Fibroblast of upper back skin (primary cell): ENCODE results near the gene PCSK5.
"Not testable (repeated sequence)": the region's sequence is repeated elsewhere in the genome, so short reads cannot be mapped to it uniquely, and the experiment has no call there.

Experiments used
- DNase-seq: peaks from one replicate; pipeline ENCODE4 v3.0.0-alpha.2; 2013

PCSK5 gene

DNA sequence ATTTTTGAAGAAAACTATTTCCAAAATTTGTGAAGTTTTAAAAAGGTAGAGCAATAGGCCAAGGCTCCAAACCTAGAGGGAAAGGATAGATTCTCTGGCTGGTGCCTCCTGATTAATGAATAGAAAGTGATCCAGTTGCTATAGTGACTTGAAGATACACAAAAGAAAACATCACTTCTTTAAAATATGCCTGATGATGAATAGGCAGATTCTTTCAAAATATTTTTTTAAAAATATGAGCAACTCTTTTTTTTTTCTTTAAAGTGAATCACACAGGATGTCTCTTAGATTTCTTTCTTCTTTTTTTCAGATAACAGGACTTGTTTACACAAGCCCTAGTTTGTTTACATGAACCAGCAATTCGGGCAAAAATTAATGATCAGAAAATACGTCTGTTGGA, 379.3 kb downstream of the PCSK5 start:
- peak; percentile 13 for DNase-seq

DNA sequence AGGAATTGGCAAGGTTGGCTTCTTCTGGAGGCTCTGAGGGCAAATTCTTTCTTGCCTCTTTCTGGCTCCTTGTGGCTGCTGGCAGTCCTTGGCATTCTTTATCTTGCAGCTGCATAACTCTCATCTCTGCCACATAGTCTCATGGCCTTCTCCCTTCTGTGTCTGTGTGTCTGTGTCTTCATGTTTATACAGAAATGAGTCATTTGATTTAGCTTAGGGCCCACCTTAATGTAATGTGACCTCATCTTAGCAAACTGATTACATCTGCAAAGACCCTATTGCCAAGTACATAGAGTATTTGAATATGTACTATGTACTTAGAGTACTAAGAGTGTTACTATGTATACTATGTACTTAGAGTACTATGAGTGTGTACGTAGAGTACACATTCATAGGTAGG, 381.3 kb downstream of the PCSK5 start:
- DNase-seq: peak; percentile 2

- no peak for DNase-seq
Measured at GRCh38 chr9:76289042-76289441, 398.6 kb downstream of the PCSK5 start.

DNA sequence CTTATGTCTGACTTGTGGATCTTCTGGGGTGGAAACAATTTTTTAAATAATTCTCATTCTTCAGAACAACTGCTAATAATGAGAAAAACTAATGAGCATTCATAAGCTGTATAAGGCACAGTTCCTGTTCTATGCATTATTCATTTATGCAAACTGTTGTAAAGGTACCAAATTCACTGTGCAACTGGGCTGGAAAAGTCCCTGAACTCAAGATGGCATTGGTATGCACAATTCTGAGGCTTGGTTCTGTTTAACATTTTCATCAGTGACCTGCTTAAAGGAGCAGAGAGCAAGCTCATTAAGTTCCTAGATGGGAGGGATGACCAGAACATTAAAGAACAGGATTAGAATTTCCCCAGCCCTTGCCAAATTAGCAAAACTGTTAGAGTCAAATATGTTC, 399.2 kb downstream of the PCSK5 start:
- no peak for DNase-seq

DNA sequence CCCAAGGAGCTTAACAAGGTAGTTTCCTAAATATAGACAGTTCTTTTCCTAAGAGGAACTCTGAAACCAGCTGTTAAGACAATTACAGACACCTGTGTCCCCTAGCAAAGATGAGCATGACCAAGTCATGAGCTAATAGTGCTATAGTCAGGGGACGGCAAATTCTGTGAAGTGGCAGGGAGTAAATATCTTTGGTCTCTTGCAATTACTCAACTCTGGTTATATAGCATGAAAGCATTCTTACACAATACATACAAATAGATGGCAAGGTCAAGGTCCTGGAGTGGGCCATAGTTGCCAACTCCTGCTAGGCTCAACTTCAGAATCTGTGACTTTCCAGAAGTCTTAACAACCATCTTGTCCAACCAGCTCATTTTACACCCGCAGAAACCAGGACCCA, 400.1 kb downstream of the PCSK5 start:
- DNase-seq: no peak

- DNase-seq: peak; percentile 9
Measured at GRCh38 chr9:76292246-76292645, 401.8 kb downstream of the PCSK5 start.

- no peak for DNase-seq
Measured at GRCh38 chr9:76292658-76293057, 402.2 kb downstream of the PCSK5 start.

GRCh38 chr9:76294301-76294700, 403.8 kb downstream of the PCSK5 start:
- no peak for DNase-seq

DNA sequence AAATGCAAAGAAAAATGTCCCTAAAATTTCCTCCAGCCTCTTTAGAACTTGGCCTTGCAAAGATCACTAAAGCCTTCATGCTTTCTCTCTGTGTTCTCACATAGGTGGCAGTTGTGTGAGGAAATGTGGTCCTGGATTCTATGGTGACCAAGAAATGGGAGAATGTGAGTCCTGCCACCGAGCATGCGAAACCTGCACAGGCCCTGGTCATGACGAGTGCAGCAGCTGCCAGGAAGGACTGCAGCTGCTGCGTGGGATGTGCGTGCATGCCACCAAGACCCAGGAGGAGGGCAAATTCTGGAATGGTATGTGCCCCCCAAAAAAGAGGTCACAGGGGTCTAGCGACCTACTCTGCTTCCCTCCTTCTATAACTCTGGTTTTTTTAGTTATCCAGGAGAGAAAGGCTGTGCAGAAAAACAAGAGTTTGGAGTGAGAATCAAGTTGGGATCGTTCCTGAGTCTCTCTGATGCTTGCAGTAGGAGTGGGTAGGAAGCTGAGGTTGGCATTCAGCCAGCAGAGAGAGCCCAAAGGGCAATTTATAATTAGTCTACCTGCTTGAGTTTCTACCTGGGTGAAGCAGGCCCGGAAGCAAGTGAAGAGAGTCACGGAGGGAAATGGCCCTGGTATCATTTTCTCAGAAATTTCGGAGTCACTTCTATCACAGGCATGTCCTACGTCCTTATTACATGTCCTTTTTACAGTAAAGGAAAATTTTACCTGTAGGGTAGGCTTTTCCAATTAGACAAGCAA, 406.3 kb downstream of the PCSK5 start:
- DNase-seq: no peak

GRCh38 chr9:76297721-76298239, 407.3 kb downstream of the PCSK5 start:
- peak; percentile 59 for DNase-seq

DNA sequence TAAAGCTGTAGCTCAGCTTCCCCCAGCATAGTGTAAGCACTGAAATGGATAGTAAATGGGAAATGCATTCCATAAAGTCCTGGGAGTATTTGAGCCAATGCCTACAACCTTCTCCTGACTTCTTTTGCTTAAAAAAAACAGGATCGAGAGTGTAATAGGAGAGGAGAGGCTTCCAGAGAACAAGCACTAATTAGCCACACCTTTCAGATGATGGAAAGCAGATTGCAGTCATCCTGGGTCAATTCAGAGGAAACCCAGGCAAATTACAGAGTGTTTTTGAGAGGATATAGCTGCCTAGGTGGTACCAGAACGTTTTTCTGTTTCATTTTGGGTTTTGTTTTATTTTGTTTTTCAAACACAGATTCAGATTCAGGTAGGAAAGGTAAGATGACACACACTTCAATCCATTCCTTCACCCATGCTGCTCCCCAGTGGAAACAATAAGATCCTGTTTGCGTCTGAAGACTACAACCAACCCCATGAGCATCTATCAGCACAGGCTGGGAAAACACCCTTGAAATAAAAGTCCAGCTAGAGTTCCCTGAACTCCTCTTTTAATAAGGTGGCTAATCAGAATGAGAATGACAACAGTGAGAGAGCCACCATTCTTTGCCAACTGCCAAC, 408.2 kb downstream of the PCSK5 start:
- peak; percentile 44 for DNase-seq

- no peak for DNase-seq
Measured at GRCh38 chr9:76302543-76302942, 412.1 kb downstream of the PCSK5 start.

DNA sequence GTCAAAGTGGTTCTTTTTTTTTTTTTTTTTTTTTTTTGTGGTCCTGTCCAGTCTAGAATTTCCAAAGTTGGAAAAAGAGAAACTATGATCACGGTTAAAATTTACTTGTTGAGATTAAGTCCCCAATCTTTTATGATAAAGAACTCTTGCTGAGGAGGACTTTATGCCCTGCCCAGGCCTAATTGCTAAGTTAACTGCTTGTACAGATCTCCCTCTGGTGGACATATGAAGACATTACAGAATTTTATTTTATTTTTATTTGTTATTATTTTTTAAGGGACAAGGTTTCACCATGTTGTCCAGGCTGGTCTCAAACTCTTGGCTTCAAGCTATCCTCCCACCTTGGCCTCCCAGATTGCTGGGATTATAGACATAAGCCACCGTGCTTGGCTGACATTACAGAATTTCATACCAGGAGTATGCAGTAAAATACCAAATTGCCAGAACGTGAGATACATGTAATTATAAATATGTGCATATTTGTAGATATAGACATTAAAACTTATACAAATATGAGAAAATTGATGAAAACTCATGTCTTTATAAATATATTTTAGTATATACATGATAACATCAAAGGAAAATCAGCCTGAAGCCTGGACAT, 412.6 kb downstream of the PCSK5 start:
- DNase-seq: peak; percentile 54

GRCh38 chr9:76307047-76307446, 416.6 kb downstream of the PCSK5 start:
- DNase-seq: not testable (repeated sequence)

DNA sequence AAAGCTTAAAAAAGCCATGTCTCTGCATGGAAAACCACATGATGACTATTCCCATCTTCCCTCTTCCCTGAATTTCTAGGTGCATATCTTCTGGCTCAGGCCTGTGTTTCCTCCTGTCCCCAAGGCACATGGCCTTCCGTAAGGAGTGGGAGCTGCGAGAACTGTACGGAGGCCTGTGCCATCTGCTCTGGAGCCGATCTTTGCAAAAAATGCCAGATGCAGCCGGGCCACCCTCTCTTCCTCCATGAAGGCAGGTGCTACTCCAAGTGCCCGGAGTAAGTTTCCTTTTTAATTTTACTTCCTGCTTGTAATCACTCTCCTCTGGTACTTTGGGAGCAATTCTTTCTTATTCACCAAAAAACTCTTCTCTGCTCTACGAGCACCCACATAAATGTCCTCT, 420.1 kb downstream of the PCSK5 start:
- no peak for DNase-seq

- DNase-seq: no peak
Measured at GRCh38 chr9:76310991-76311390, 420.5 kb downstream of the PCSK5 start.

- no peak for DNase-seq
Measured at GRCh38 chr9:76311537-76311936, 421.1 kb downstream of the PCSK5 start.

GRCh38 chr9:76313771-76314170, 423.3 kb downstream of the PCSK5 start:
- no peak for DNase-seq

GRCh38 chr9:76314321-76314720, 423.8 kb downstream of the PCSK5 start:
- DNase-seq: no peak

GRCh38 chr9:76316069-76316468, 425.6 kb downstream of the PCSK5 start:
- no peak for DNase-seq

DNA sequence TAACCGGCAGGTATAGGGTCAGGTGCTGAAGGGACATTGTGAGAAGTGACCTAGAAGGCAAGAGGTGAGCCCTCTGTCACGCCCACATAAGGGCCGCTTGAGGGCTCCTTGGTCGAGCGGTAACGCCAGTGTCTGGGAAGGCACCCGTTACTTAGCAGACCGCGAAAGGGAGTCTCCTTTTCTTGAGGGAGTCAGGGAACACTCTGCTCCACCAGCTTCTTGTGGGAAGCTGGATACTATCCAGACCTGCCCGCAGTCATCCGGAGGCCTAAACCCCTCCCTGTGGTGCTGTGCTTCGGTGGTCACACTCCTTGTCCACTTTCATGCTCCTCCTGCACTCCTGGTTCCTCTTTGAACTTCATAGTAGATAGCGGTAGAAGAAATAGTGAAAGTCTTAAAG, 429.0 kb downstream of the PCSK5 start:
- not testable (repeated sequence) for DNase-seq

- DNase-seq: peak; percentile 76
Measured at GRCh38 chr9:76321195-76321828, 430.8 kb downstream of the PCSK5 start.

- no peak for DNase-seq
Measured at GRCh38 chr9:76322810-76323209, 432.3 kb downstream of the PCSK5 start.

GRCh38 chr9:76323490-76323889, 433.0 kb downstream of the PCSK5 start:
- DNase-seq: no peak
